ENCODE measurements around the gene RGL4.

The RGL4 gene

DNA sequence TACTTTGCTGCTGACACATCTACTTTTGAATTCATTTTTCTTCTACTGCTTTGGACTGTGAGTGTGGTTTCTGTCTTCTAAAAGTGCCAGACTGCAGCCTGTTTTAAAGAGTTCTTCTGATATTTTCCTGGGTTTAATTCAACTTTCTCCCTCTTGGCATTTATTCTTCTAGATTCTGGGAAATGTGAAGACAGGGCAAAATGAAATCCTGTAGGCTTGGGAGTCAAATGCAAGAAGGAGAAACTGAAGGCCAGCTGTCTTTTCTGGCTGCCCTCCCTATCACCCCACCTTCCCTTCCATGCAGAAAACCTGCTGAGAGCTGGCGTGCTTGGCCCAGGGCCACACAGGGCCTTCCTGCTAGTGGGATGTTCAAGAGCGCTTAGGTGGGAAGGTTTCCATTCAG lies 52.5 kb downstream of the RGL4 start:
- DNase-seq (ENCODE audit: low read depth, low spot score) = no peak

DNA sequence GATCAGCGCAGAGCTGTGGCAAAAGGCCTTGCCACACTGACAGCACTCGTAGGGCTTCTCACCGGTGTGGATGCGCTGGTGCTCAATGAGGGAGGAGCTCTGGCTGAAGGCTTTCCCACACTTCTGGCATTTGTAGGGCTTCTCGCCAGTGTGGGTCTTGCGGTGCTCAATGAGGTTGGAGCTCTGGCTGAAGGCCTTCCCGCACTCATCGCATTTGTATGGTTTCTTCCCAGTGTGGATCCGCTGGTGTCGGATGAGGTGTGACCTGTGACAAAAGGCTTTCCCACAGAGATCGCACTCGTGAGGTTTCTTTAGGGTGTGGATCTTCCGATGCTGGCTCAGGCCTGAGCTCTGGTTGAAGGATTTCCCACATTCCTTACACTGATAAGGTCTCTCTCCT lies 53.2 kb downstream of the RGL4 start:
- DNase-seq (ENCODE audit: low read depth, low spot score) = no peak

DNA sequence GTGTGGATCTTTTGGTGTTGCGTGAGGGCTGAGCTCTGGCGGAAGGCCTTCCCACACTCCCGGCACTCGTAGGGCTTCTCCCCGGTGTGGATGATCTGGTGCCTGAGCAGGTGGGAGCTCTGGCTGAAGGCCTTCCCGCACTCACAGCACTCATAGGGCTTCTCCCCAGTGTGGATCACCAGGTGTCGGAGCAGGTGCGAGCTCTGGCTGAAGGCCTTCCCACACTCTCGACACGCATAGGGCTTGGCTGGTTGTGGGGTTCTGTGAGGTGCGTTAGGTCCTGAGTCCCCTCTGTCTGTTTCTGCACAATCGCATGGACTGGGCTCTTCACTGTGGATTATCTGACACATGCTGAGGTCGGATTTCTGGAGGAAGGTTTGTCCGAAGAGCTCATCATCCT lies 53.7 kb downstream of the RGL4 start:
- DNase-seq (ENCODE audit: low read depth, low spot score) = no peak

DNA sequence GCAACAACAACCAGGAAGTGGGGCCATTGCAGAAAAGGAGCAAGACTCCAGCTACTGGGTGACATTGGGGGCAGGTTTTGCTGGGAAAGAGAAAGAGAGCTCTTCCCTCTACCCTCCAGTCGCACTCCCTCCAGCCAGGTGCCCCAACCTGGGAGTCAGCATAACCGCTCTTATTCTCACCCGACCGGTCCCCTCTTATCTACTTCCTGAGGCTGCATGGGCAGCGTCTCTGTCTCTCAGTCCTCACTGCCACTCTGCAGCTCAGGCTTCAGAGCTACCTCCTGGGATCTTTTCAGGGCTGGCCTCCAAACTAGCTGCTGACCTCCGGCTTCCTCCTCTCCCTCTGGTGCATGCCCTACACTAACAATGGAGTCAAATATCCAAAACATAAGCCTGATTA lies 55.0 kb downstream of the RGL4 start:
- no peak for DNase-seq (ENCODE audit: low read depth, low spot score)

All from activated CD4-positive, CD25-positive, alpha-beta regulatory T cell treated with anti-CD3 and anti-CD28 coated beads, Interleukin-2, amount 50 U/mL, for 16 hours (primary cell).